Lower leg skin (tissue), 3 donors: ENCODE results near the gene ANTXR1.

Experiments used
- POLR2A ChIP-seq, 2 donors: fragments of 450-650 bp; IDR thresholded peaks; one replicate each; pipeline ENCODE4 v1.6.1; 2016 to 2017; ENCODE audit warnings: antibody characterized with exemption in 2 of 2, mild to moderate bottlenecking in 1 of 2, moderate library complexity in 1 of 2
- TF ChIP-seq, protein P1 (sequence below), 3 donors: fragments of 450-650 bp; IDR thresholded peaks; one replicate each; pipeline ENCODE4 v1.5.1; 2016; ENCODE audit warnings: antibody characterized with exemption in 3 of 3, mild to moderate bottlenecking in 3 of 3, moderate library complexity in 2 of 3

DNA sequence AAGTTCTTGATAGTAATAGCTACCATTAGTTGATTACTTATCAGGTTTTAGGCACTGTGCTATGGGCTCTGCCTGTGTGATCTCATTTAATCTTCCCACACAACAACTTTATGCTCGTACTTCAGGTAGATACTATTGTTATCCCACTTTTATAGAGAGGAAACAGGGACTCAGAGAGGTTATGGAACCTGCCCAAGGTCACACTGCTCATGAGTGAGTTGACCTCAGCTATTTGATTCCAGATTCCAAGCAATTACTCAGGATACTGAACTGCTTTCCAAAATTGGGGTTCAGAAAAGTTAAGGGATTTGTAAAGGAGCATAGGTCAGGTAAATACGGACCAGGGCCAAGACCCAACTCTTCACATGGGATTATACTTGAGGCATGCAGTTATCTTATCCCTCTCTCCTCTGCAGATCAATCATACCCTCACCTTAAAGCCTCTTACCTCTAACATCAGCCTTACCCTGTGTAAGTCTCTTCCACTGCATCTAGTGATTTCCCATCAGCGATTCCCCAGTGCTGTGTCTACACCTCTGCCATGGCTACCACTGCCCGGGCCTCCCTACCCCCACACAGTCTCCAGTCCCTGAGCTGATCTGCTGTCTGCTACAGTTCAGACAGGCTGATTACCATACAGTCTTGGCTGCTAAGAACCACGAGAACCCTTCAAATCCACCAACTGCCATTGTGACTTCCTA is 74.4 kb downstream of the ANTXR1 start:
- TF ChIP-seq POLR2A (IDR thresholded peaks at IDR 0.05), result no peak
- TF ChIP-seq, protein P1, sequence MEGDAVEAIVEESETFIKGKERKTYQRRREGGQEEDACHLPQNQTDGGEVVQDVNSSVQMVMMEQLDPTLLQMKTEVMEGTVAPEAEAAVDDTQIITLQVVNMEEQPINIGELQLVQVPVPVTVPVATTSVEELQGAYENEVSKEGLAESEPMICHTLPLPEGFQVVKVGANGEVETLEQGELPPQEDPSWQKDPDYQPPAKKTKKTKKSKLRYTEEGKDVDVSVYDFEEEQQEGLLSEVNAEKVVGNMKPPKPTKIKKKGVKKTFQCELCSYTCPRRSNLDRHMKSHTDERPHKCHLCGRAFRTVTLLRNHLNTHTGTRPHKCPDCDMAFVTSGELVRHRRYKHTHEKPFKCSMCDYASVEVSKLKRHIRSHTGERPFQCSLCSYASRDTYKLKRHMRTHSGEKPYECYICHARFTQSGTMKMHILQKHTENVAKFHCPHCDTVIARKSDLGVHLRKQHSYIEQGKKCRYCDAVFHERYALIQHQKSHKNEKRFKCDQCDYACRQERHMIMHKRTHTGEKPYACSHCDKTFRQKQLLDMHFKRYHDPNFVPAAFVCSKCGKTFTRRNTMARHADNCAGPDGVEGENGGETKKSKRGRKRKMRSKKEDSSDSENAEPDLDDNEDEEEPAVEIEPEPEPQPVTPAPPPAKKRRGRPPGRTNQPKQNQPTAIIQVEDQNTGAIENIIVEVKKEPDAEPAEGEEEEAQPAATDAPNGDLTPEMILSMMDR (IDR thresholded peaks at IDR 0.05), result no peak
